ENCODE results near the gene KLF13.

KLF13 gene

GRCh38 chr15:31292391-31293015, 34.1 kb upstream of the KLF13 start:
- no peak overlapping the region for H3K23ac ChIP-seq (ENCODE audit: low read length)
- H4K8ac ChIP-seq (ENCODE audit: low read depth, low read length), result no peak overlapping the region
- no peaks in the 10 kb centered on the region for H3K79me2 ChIP-seq (ENCODE audit: control insufficient read depth, insufficient read depth, low read length)
- no peaks in the 10 kb centered on the region for H3K27me3 ChIP-seq (ENCODE audit: insufficient read depth, low read length, poor library complexity)
- H3K56ac ChIP-seq (ENCODE audit: low read length), result no peak overlapping the region
- no peak overlapping the region for H3K18ac ChIP-seq (ENCODE audit: low read length)
- no peaks in the 10 kb centered on the region for H3K4me1 ChIP-seq (ENCODE audit: control insufficient read depth, low read depth, low read length)
- no peak overlapping the region for H3K27ac ChIP-seq (ENCODE audit: low read depth, low read length)
- no peak overlapping the region for H3K4ac ChIP-seq (ENCODE audit: low read depth, low read length)
- no peak overlapping the region for H3K4me3 ChIP-seq (ENCODE audit: low read length)
- H2AK5ac ChIP-seq (ENCODE audit: low read length), result no peak overlapping the region
- H2BK5ac ChIP-seq (ENCODE audit: low read length), result no peak overlapping the region
- H3K4me2 ChIP-seq (ENCODE audit: low read length), result no peak overlapping the region
- no peak for DNase-seq
- no CpG with 5 or more reads among the region's 3 CpGs for WGBS (ENCODE audit: extremely low coverage, insufficient coverage, low lambda C conversion rate)
- no peak overlapping the region for H2BK15ac ChIP-seq (replicated peaks; ENCODE audit: low read depth)
- H3K36me3 ChIP-seq (ENCODE audit: control insufficient read depth, insufficient read depth, low read length), result no peaks in the 10 kb centered on the region
- H4K5ac ChIP-seq (ENCODE audit: low read length), result no peak overlapping the region
- no peak overlapping the region for H2BK120ac ChIP-seq (ENCODE audit: low read depth, low read length)
- H3K9ac ChIP-seq (ENCODE audit: low read length), result no peak overlapping the region
- no peaks in the 10 kb centered on the region for H3K79me1 ChIP-seq (ENCODE audit: low read length)

DNA sequence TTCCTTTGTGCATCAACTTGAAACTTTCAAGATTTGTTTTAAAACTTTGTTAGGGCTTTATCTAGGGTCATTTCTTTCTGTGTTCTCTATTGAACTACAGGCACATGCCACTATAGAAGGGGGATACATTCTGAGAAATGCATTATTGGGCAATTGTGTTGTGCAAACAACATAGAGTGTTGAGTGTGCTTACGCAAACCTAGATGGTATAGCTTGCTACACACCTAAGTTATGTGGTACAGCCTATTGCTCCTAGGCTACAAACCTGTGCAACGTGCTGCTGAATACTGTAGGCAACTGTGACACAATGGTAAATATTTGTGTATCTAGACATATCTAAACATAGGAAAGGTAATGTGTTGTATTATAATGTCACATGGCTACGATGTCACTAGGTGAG, 33.0 kb upstream of the KLF13 start:
- no peak overlapping the region for H2BK15ac ChIP-seq (replicated peaks; ENCODE audit: low read depth)
- no peak overlapping the region for H4K8ac ChIP-seq (ENCODE audit: low read depth, low read length)
- DNase-seq, result no peak
- no peak overlapping the region for H2BK5ac ChIP-seq (ENCODE audit: low read length)
- H3K27ac ChIP-seq (ENCODE audit: low read depth, low read length), result no peak overlapping the region
- no peaks in the 10 kb centered on the region for H3K27me3 ChIP-seq (ENCODE audit: insufficient read depth, low read length, poor library complexity)
- no peaks in the 10 kb centered on the region for H3K36me3 ChIP-seq (ENCODE audit: control insufficient read depth, insufficient read depth, low read length)
- H3K56ac ChIP-seq (ENCODE audit: low read length), result no peak overlapping the region
- H3K18ac ChIP-seq (ENCODE audit: low read length), result no peak overlapping the region
- H3K4me3 ChIP-seq (ENCODE audit: low read length), result no peak overlapping the region
- H2AK5ac ChIP-seq (ENCODE audit: low read length), result no peak overlapping the region
- H3K4me1 ChIP-seq (ENCODE audit: control insufficient read depth, low read depth, low read length), result no peaks in the 10 kb centered on the region
- no CpG with 5 or more reads among the region's 3 CpGs for WGBS (ENCODE audit: extremely low coverage, insufficient coverage, low lambda C conversion rate)
- H3K9ac ChIP-seq (ENCODE audit: low read length), result no peak overlapping the region
- no peak overlapping the region for H4K5ac ChIP-seq (ENCODE audit: low read length)
- H3K4me2 ChIP-seq (ENCODE audit: low read length), result no peak overlapping the region
- H3K4ac ChIP-seq (ENCODE audit: low read depth, low read length), result no peak overlapping the region
- H3K79me1 ChIP-seq (ENCODE audit: low read length), result no peaks in the 10 kb centered on the region
- no peaks in the 10 kb centered on the region for H3K79me2 ChIP-seq (ENCODE audit: control insufficient read depth, insufficient read depth, low read length)
- no peak overlapping the region for H2BK120ac ChIP-seq (ENCODE audit: low read depth, low read length)
- H3K23ac ChIP-seq (ENCODE audit: low read length), result no peak overlapping the region

GRCh38 chr15:31294067-31294466, 32.6 kb upstream of the KLF13 start:
- Histone ChIP-seq H3K79me1 (ENCODE audit: low read length) (no peaks in the 10 kb centered on the region), H3K18ac (ENCODE audit: low read length) (no peak overlapping the region), H3K27me3 (ENCODE audit: insufficient read depth, low read length, poor library complexity) (no peaks in the 10 kb centered on the region), H3K4me1 (ENCODE audit: control insufficient read depth, low read depth, low read length) (no peaks in the 10 kb centered on the region), H3K23ac (ENCODE audit: low read length) (no peak overlapping the region), H3K56ac (ENCODE audit: low read length) (no peak overlapping the region), H3K36me3 (ENCODE audit: control insufficient read depth, insufficient read depth, low read length) (no peaks in the 10 kb centered on the region), H3K4me3 (ENCODE audit: low read length) (no peak overlapping the region), H2AK5ac (ENCODE audit: low read length) (no peak overlapping the region), H3K4ac (ENCODE audit: low read depth, low read length) (no peak overlapping the region), H3K79me2 (ENCODE audit: control insufficient read depth, insufficient read depth, low read length) (no peaks in the 10 kb centered on the region), H4K5ac (ENCODE audit: low read length) (no peak overlapping the region), H3K4me2 (ENCODE audit: low read length) (no peak overlapping the region), H3K27ac (ENCODE audit: low read depth, low read length) (no peak overlapping the region), H4K8ac (ENCODE audit: low read depth, low read length) (no peak overlapping the region), H3K9ac (ENCODE audit: low read length) (no peak overlapping the region), H2BK15ac (replicated peaks; ENCODE audit: low read depth) (no peak overlapping the region), H2BK120ac (ENCODE audit: low read depth, low read length) (no peak overlapping the region), H2BK5ac (ENCODE audit: low read length) (no peak overlapping the region)
- WGBS (ENCODE audit: extremely low coverage, insufficient coverage, low lambda C conversion rate), result no CpG with 5 or more reads among the region's 2 CpGs
- DNase-seq, result no peak

- H2AK5ac ChIP-seq (ENCODE audit: low read length), result no peak overlapping the region
- no peaks in the 10 kb centered on the region for H3K79me2 ChIP-seq (ENCODE audit: control insufficient read depth, insufficient read depth, low read length)
- no peak overlapping the region for H3K23ac ChIP-seq (ENCODE audit: low read length)
- H3K4me2 ChIP-seq (ENCODE audit: low read length), result no peak overlapping the region
- H3K4me1 ChIP-seq (ENCODE audit: control insufficient read depth, low read depth, low read length), result no peaks in the 10 kb centered on the region
- H2BK15ac ChIP-seq (replicated peaks; ENCODE audit: low read depth), result no peak overlapping the region
- no peaks in the 10 kb centered on the region for H3K79me1 ChIP-seq (ENCODE audit: low read length)
- H3K9ac ChIP-seq (ENCODE audit: low read length), result no peak overlapping the region
- no peaks in the 10 kb centered on the region for H3K36me3 ChIP-seq (ENCODE audit: control insufficient read depth, insufficient read depth, low read length)
- no peak overlapping the region for H3K56ac ChIP-seq (ENCODE audit: low read length)
- no peak overlapping the region for H3K4ac ChIP-seq (ENCODE audit: low read depth, low read length)
- H3K4me3 ChIP-seq (ENCODE audit: low read length), result no peak overlapping the region
- no peak overlapping the region for H4K8ac ChIP-seq (ENCODE audit: low read depth, low read length)
- no peak overlapping the region for H2BK5ac ChIP-seq (ENCODE audit: low read length)
- no peak overlapping the region for H2BK120ac ChIP-seq (ENCODE audit: low read depth, low read length)
- no peak overlapping the region for H3K27ac ChIP-seq (ENCODE audit: low read depth, low read length)
- no CpG with 5 or more reads among the region's 8 CpGs for WGBS (ENCODE audit: extremely low coverage, insufficient coverage, low lambda C conversion rate)
- DNase-seq, result no peak
- H3K18ac ChIP-seq (ENCODE audit: low read length), result no peak overlapping the region
- H3K27me3 ChIP-seq (ENCODE audit: insufficient read depth, low read length, poor library complexity), result no peaks in the 10 kb centered on the region
- H4K5ac ChIP-seq (ENCODE audit: low read length), result no peak overlapping the region
Measured at GRCh38 chr15:31295658-31296057, 31.0 kb upstream of the KLF13 start.

DNA sequence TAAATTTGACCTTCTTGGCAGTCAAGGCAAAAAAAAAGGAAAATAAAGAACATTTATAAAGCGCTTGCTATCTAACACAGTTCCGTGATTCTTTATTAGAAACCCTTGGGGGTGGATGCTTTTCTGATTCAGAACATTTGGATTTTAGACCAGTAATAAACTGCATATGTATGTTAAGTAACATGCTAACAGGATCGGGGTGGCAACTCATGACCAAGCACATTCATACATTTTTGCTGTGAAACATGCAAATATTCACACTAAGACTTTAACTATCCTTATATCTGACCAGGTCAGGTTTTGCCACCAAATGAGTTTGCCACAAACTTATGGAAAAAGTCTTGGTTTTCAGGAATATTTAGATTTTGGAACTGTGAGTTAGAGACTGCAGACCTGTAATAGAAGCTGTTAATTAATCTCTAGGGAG, 30.4 kb upstream of the KLF13 start:
- Histone ChIP-seq H3K4me2 (ENCODE audit: low read length) (no peak overlapping the region), H3K18ac (ENCODE audit: low read length) (no peak overlapping the region), H3K36me3 (ENCODE audit: control insufficient read depth, insufficient read depth, low read length) (no peaks in the 10 kb centered on the region), H3K9ac (ENCODE audit: low read length) (no peak overlapping the region), H3K79me1 (ENCODE audit: low read length) (no peaks in the 10 kb centered on the region), H4K5ac (ENCODE audit: low read length) (no peak overlapping the region), H4K8ac (ENCODE audit: low read depth, low read length) (no peak overlapping the region), H2BK120ac (ENCODE audit: low read depth, low read length) (no peak overlapping the region), H2BK5ac (ENCODE audit: low read length) (no peak overlapping the region), H2AK5ac (ENCODE audit: low read length) (no peak overlapping the region), H3K4me3 (ENCODE audit: low read length) (no peak overlapping the region), H3K27me3 (ENCODE audit: insufficient read depth, low read length, poor library complexity) (no peaks in the 10 kb centered on the region), H3K79me2 (ENCODE audit: control insufficient read depth, insufficient read depth, low read length) (no peaks in the 10 kb centered on the region), H3K4ac (ENCODE audit: low read depth, low read length) (no peak overlapping the region), H3K56ac (ENCODE audit: low read length) (no peak overlapping the region), H3K27ac (ENCODE audit: low read depth, low read length) (no peak overlapping the region), H3K23ac (ENCODE audit: low read length) (no peak overlapping the region), H2BK15ac (replicated peaks; ENCODE audit: low read depth) (no peak overlapping the region), H3K4me1 (ENCODE audit: control insufficient read depth, low read depth, low read length) (no peaks in the 10 kb centered on the region)
- DNase-seq, result no peak
- WGBS (ENCODE audit: extremely low coverage, insufficient coverage, low lambda C conversion rate), result no CpG with 5 or more reads among the region's 3 CpGs

All from mesendoderm (in vitro differentiated cells).